Prostate gland (tissue), 2 donors: ENCODE results near the gene ITPKA.

Experiments used
- POLR2A ChIP-seq: fragments of 450-650 bp; IDR thresholded peaks from one replicate; pipeline ENCODE4 v1.6.1; 2016; ENCODE audit warnings: antibody characterized with exemption, mild to moderate bottlenecking
- POLR2AphosphoS5 ChIP-seq: sonication (generic); formaldehyde crosslinking; IDR thresholded peaks from one replicate; pipeline ENCODE4 v1.6.1; 2017; ENCODE audit warnings: antibody characterized with exemption
- TF ChIP-seq, protein P1 (sequence below), 4 experiments: fragments of 200-600 bp in 2 of 4; fragments of 450-650 bp in 2 of 4; sonication (generic) in 2 of 4; IDR thresholded peaks; 1 replicate in 3 of 4; 2 replicates in 1 of 4; pipeline ENCODE4 v1.5.1; 2016 to 2019; ENCODE audit warnings: antibody characterized with exemption in 4 of 4, mild to moderate bottlenecking in 2 of 4, moderate library complexity in 2 of 4

DNA sequence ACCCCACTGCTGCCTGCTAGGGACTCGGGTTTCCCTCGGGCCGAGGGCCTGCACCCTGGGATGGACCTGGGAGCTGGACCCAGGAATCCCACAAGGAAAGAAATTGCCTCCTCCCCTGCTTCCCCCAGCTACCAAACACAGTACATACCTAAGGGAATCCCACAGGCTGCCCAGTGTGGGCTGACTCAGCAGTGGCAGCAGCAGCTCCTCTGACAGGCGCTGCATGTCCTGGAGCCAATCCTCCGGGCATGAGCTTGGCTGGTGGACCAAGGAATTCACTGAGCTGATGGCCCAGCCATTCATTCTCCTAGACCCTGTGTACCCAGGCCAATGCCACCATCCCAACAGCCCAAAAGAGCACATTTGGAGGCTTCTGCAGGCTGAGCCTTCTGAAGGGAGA, 29.4 kb downstream of the ITPKA start:
- TF ChIP-seq, protein P1, sequence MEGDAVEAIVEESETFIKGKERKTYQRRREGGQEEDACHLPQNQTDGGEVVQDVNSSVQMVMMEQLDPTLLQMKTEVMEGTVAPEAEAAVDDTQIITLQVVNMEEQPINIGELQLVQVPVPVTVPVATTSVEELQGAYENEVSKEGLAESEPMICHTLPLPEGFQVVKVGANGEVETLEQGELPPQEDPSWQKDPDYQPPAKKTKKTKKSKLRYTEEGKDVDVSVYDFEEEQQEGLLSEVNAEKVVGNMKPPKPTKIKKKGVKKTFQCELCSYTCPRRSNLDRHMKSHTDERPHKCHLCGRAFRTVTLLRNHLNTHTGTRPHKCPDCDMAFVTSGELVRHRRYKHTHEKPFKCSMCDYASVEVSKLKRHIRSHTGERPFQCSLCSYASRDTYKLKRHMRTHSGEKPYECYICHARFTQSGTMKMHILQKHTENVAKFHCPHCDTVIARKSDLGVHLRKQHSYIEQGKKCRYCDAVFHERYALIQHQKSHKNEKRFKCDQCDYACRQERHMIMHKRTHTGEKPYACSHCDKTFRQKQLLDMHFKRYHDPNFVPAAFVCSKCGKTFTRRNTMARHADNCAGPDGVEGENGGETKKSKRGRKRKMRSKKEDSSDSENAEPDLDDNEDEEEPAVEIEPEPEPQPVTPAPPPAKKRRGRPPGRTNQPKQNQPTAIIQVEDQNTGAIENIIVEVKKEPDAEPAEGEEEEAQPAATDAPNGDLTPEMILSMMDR (IDR thresholded peaks at IDR 0.05) = no peak
- TF ChIP-seq POLR2A = no peak
- no peak for TF ChIP-seq POLR2AphosphoS5
